ENCODE results near the gene COL10A1.

- TF ChIP-seq CTCF (IDR thresholded peaks at IDR 0.05; ENCODE audit: extremely low read depth in 1 of 2, insufficient read depth in 1 of 2, low read depth in 1 of 2, low read length in 2 of 2) (no peak), POLR2A (IDR thresholded peaks at IDR 0.05; ENCODE audit: low read depth, low read length) (no peak), MAX (IDR thresholded peaks at IDR 0.05; ENCODE audit: insufficient read depth, insufficient read length) (no peak), EZH2 (IDR thresholded peaks at IDR 0.05; ENCODE audit: borderline replicate concordance, low read depth, low read length, severe bottlenecking) (no peak), POLR2AphosphoS5 (IDR thresholded peaks at IDR 0.05; ENCODE audit: insufficient read depth, low read depth, low read length) (no peak)
These were observed 44.6 kb upstream of the COL10A1 start for GRCh38 chr6:116170358-116171057.

Measured in endothelial cell of umbilical vein (primary cell).